ENCODE measurements around the gene PPP1R27. TPM values are rescaled to one million over a fixed set of nuclear protein-coding genes. Genes with fewer than 3 reads are reported as not detected.

The PPP1R27 gene
- total and polyA plus RNA-seq, 7 experiments from 2014 or later, result 0.13 TPM; not detected in 6

- Mint-ChIP-seq H3K27me3 (peaks cover 16 to 45% (median 29%) of the 10 kb centered on the region in 5 donors), H3K9me3 (no peaks in the 10 kb centered on the region), H3K36me3 (no peaks in the 10 kb centered on the region), H3K4me1 (peaks cover 0 to 10% (median 0%) of the 10 kb centered on the region in 7 donors), H3K27ac (no peak overlapping the region), H3K4me3 (no peak overlapping the region)
- POLR2A ChIA-PET, result no interaction called here
- Histone ChIP-seq H3K36me3 (ENCODE audit: control insufficient read depth in 2 of 3, insufficient read depth in 3 of 3, low read length in 3 of 3) (no peaks in the 10 kb centered on the region), H3K9me3 (ENCODE audit: control insufficient read depth in 2 of 3, low read length in 3 of 3) (no peaks in the 10 kb centered on the region), H3K27ac (ENCODE audit: low read depth, low read length) (no peak overlapping the region), H3K4me3 (ENCODE audit: low read length) (no peak overlapping the region), H3K27me3 (ENCODE audit: control insufficient read depth in 2 of 2, insufficient read depth in 2 of 2, low read length in 2 of 2) (no peaks in the 10 kb centered on the region), H3K4me1 (ENCODE audit: control insufficient read depth in 2 of 2, insufficient read depth in 2 of 2, low read length in 2 of 2) (no peaks in the 10 kb centered on the region)
- intact Hi-C loops (cut with micrococcal nuclease), result no loop called here
- ATAC-seq (no peak), DNase-seq (no peak)
- CTCF ChIA-PET, result no interaction called here
Observed at GRCh38 chr17:81807210-81807719, 27.6 kb downstream of the PPP1R27 start.

GRCh38 chr17:81806461-81807209 lies 28.2 kb downstream of the PPP1R27 start:
- intact Hi-C loops (cut with micrococcal nuclease), result no loop called here
- Mint-ChIP-seq H3K9me3 (no peaks in the 10 kb centered on the region), H3K36me3 (no peaks in the 10 kb centered on the region), H3K27me3 (peaks cover 22 to 51% (median 36%) of the 10 kb centered on the region in 5 donors), H3K4me3 (no peak overlapping the region), H3K4me1 (peaks cover 0 to 10% (median 0%) of the 10 kb centered on the region in 7 donors), H3K27ac (no peak overlapping the region)
- Histone ChIP-seq H3K4me1 (ENCODE audit: control insufficient read depth in 2 of 2, insufficient read depth in 2 of 2, low read length in 2 of 2) (no peaks in the 10 kb centered on the region), H3K27me3 (ENCODE audit: control insufficient read depth in 2 of 2, insufficient read depth in 2 of 2, low read length in 2 of 2) (no peaks in the 10 kb centered on the region), H3K4me3 (ENCODE audit: low read length) (no peak overlapping the region), H3K9me3 (ENCODE audit: control insufficient read depth in 2 of 3, low read length in 3 of 3) (no peaks in the 10 kb centered on the region), H3K27ac (ENCODE audit: low read depth, low read length) (no peak overlapping the region), H3K36me3 (ENCODE audit: control insufficient read depth in 2 of 3, insufficient read depth in 3 of 3, low read length in 3 of 3) (no peaks in the 10 kb centered on the region)
- POLR2A ChIA-PET, result interaction anchor here (0.7 kb wide), 1 partner anchor 121 kb away, joined by 3 read pairs; no protein-coding TSS in a partner anchor
- no peak for DNase-seq
- CTCF ChIA-PET, result no interaction called here
- no peak for ATAC-seq

- H3K27me3 Mint-ChIP-seq, result peaks cover 28 to 57% (median 42%) of the 10 kb centered on the region in 5 donors
- no peaks in the 10 kb centered on the region for H3K9me3 Mint-ChIP-seq
- POLR2A ChIA-PET, result interaction anchor here (0.7 kb wide), 1 partner anchor 122 kb away, joined by 3 read pairs; no protein-coding TSS in a partner anchor
- Histone ChIP-seq H3K27me3 (ENCODE audit: control insufficient read depth in 2 of 2, insufficient read depth in 2 of 2, low read length in 2 of 2) (no peaks in the 10 kb centered on the region), H3K36me3 (ENCODE audit: control insufficient read depth in 2 of 3, insufficient read depth in 3 of 3, low read length in 3 of 3) (no peaks in the 10 kb centered on the region), H3K4me3 (ENCODE audit: low read length) (no peak overlapping the region), H3K27ac (ENCODE audit: low read depth, low read length) (no peak overlapping the region), H3K9me3 (ENCODE audit: control insufficient read depth in 2 of 3, low read length in 3 of 3) (no peaks in the 10 kb centered on the region), H3K4me1 (ENCODE audit: control insufficient read depth in 2 of 2, insufficient read depth in 2 of 2, low read length in 2 of 2) (no peaks in the 10 kb centered on the region)
- intact Hi-C loops (cut with micrococcal nuclease), result no loop called here
- peaks cover 0 to 10% (median 0%) of the 10 kb centered on the region in 7 donors for H3K4me1 Mint-ChIP-seq
- H3K27ac Mint-ChIP-seq, result no peak overlapping the region
- no peak overlapping the region for H3K4me3 Mint-ChIP-seq
- H3K36me3 Mint-ChIP-seq, result no peaks in the 10 kb centered on the region
- CTCF ChIA-PET, result no interaction called here
- DNase-seq (no peak), ATAC-seq (no peak)
Observed at GRCh38 chr17:81805707-81806460, 29.0 kb downstream of the PPP1R27 start.

GRCh38 chr17:81804559-81805399 lies 30.1 kb downstream of the PPP1R27 start:
- H3K36me3 Mint-ChIP-seq, result peaks cover 0 to 3% (median 0%) of the 10 kb centered on the region in 5 donors
- ATAC-seq, result no peak
- peaks cover 0 to 3% (median 0%) of the 10 kb centered on the region in 11 donors for H3K9me3 Mint-ChIP-seq
- CTCF ChIA-PET, result no interaction called here
- POLR2A ChIA-PET, result no interaction called here
- Histone ChIP-seq H3K27ac (ENCODE audit: low read depth, low read length) (no peak overlapping the region), H3K4me3 (ENCODE audit: low read length) (no peak overlapping the region), H3K4me1 (ENCODE audit: control insufficient read depth in 2 of 2, insufficient read depth in 2 of 2, low read length in 2 of 2) (no peaks in the 10 kb centered on the region), H3K9me3 (ENCODE audit: control insufficient read depth in 2 of 3, low read length in 3 of 3) (no peaks in the 10 kb centered on the region), H3K27me3 (ENCODE audit: control insufficient read depth in 2 of 2, insufficient read depth in 2 of 2, low read length in 2 of 2) (no peaks in the 10 kb centered on the region), H3K36me3 (ENCODE audit: control insufficient read depth in 2 of 3, insufficient read depth in 3 of 3, low read length in 3 of 3) (no peaks in the 10 kb centered on the region)
- H3K4me3 Mint-ChIP-seq, result peak overlapping the region in 3 of 10 donors; percentile 17 to 70 (median 29)
- peaks cover 0 to 10% (median 0%) of the 10 kb centered on the region in 7 donors for H3K4me1 Mint-ChIP-seq
- H3K27ac Mint-ChIP-seq, result no peak overlapping the region
- DNase-seq, result no peak
- intact Hi-C loops (cut with micrococcal nuclease), result no loop called here
- H3K27me3 Mint-ChIP-seq, result peaks cover 35 to 56% (median 41%) of the 10 kb centered on the region in 5 donors

GRCh38 chr17:81803728-81804558 lies 30.9 kb downstream of the PPP1R27 start, which contains the start of gene GCGR:
Gene GCGR (plus strand): TSS chr17:81804150. CDS start chr17:81809019, 4,869 bp downstream.
- peak within 1 kb of the TSS in 5 of 10 donors; percentile 17 to 70 (median 47) for H3K4me3 Mint-ChIP-seq
- no peak for ATAC-seq
- Histone ChIP-seq H3K4me1 (ENCODE audit: control insufficient read depth in 2 of 2, insufficient read depth in 2 of 2, low read length in 2 of 2) (no peaks in the 10 kb centered on the region), H3K27me3 (ENCODE audit: control insufficient read depth in 2 of 2, insufficient read depth in 2 of 2, low read length in 2 of 2) (no peaks in the 10 kb centered on the region), H3K9me3 (ENCODE audit: control insufficient read depth in 2 of 3, low read length in 3 of 3) (no peaks in the 10 kb centered on the region), H3K27ac (ENCODE audit: low read depth, low read length) (no peak within 1 kb of the TSS), H3K36me3 (ENCODE audit: control insufficient read depth in 2 of 3, insufficient read depth in 3 of 3, low read length in 3 of 3) (no peaks in the 10 kb centered on the region), H3K4me3 (ENCODE audit: low read length) (no peak within 1 kb of the TSS)
- POLR2A ChIA-PET, result no interaction called here
- H3K36me3 Mint-ChIP-seq, result peaks cover 0 to 4% (median 0%) of the 10 kb centered on the region in 5 donors
- CTCF ChIA-PET, result no interaction called here
- H3K27ac Mint-ChIP-seq, result peak within 1 kb of the TSS in 1 of 9 donors; percentile 36
- H3K9me3 Mint-ChIP-seq, result peaks cover 0 to 3% (median 0%) of the 10 kb centered on the region in 11 donors
- intact Hi-C loops (cut with micrococcal nuclease), result no loop called here
- DNase-seq, result no peak
- peaks cover 0 to 10% (median 0%) of the 10 kb centered on the region in 7 donors for H3K4me1 Mint-ChIP-seq
- peaks cover 31 to 55% (median 38%) of the 10 kb centered on the region in 5 donors for H3K27me3 Mint-ChIP-seq

Measured in naive thymus-derived CD4-positive, alpha-beta T cell (primary cell).